ENCODE results near the gene CDH13.

Gene CDH13

GRCh38 chr16:83542491-83542890, 915.7 kb downstream of the CDH13 start:
- DNase-seq = no peak

GRCh38 chr16:83549316-83550182, 922.8 kb downstream of the CDH13 start:
- DNase-seq = no peak

- no peak for DNase-seq
Observed at GRCh38 chr16:83550183-83550569, 923.4 kb downstream of the CDH13 start.

- DNase-seq = no peak
Observed at GRCh38 chr16:83552228-83552627, 925.5 kb downstream of the CDH13 start.

- DNase-seq = no peak
Observed at GRCh38 chr16:83552930-83553329, 926.2 kb downstream of the CDH13 start.

GRCh38 chr16:83554096-83554495, 927.3 kb downstream of the CDH13 start:
- DNase-seq = no peak

GRCh38 chr16:83554540-83554939, 927.8 kb downstream of the CDH13 start:
- DNase-seq = no peak

- DNase-seq = peak; percentile 60
Observed at GRCh38 chr16:83561876-83562275, 935.1 kb downstream of the CDH13 start.

- no peak for DNase-seq
Observed at GRCh38 chr16:83568345-83568744, 941.6 kb downstream of the CDH13 start.

GRCh38 chr16:83574388-83574787, 947.6 kb downstream of the CDH13 start:
- DNase-seq = peak; percentile 89

- DNase-seq = no peak
Observed at GRCh38 chr16:83577078-83577745, 950.4 kb downstream of the CDH13 start.

- DNase-seq = no peak
Observed at GRCh38 chr16:83578171-83578570, 951.4 kb downstream of the CDH13 start.

- DNase-seq = no peak
Observed at GRCh38 chr16:83579027-83579426, 952.3 kb downstream of the CDH13 start.

GRCh38 chr16:83579436-83579835, 952.7 kb downstream of the CDH13 start:
- DNase-seq = no peak

- DNase-seq = no peak
Observed at GRCh38 chr16:83581082-83581481, 954.3 kb downstream of the CDH13 start.

GRCh38 chr16:83581994-83582747, 955.4 kb downstream of the CDH13 start:
- no peak for DNase-seq

- no peak for DNase-seq
Observed at GRCh38 chr16:83586036-83586435, 959.3 kb downstream of the CDH13 start.

GRCh38 chr16:83586461-83587200, 959.9 kb downstream of the CDH13 start:
- no peak for DNase-seq

GRCh38 chr16:83587201-83587600, 960.4 kb downstream of the CDH13 start:
- no peak for DNase-seq

GRCh38 chr16:83588070-83588469, 961.3 kb downstream of the CDH13 start:
- DNase-seq = no peak

GRCh38 chr16:83589576-83589975, 962.8 kb downstream of the CDH13 start:
- no peak for DNase-seq

GRCh38 chr16:83592778-83593177, 966.0 kb downstream of the CDH13 start:
- DNase-seq = no peak
